ENCODE results near the gene RALGAPB.
A peak's percentile ranks its signal among the peaks of the same experiment; 100 is the strongest.
"Not testable (repeated sequence)": the region's sequence is repeated elsewhere in the genome, so short reads cannot be mapped to it uniquely, and the experiment has no call there.

Gene RALGAPB

DNA sequence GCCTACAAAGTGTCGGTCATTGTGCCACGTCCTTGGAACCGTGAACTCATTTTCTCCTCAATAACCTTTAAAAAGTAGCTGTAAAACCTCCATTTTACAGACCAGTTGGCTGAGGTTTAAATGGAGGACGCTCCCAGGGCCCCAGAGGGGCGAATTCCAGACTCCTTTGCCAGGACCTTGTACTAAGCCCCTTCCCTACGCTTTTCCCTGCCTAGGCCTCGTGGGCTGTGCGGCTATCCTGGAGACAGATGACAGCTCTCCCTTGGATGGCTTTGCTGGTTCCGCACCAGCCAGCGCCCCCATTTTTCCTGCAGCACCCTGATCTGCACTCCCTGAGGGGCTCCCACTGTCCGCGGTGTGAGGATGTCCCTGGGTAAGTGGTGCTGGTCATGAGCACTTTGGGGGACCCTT is 25.4 kb upstream of the RALGAPB start:
- no peak for DNase-seq (ENCODE audit: low read depth)

DNA sequence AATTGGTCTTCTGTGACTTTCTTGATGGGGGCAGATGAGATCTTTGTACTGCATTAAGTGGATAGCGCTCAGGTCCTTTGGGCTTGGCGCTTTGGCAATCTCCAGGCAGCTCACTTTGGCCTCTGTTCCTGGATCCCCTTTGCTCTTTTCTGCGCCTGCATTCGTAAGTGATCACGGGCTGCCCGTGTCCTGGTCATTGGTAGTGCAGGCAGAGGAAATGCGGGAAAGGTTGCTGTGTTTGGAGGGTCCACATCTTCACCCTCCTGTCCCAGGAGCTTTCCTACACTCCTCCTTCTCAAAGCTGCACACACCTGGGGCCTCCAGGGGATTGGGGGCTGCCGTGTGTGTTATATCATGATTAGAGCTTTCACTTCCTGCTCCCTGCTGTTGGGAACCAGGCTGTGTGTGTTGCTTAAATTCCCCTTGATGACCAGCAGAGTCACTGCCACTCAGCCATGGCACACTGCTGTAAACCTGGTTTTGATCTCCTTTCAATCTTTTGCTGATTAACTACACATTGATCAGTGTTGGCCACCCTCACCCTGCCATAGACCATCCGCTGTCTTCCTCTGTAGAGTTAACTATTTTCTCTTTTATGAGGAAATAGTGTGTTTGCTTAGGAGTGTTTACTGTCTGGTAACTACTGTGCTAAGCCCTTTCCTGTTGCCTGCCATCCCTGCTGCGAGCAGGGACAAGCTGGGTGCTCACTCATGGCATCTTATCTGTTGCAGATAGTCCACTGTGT is 24.5 kb upstream of the RALGAPB start:
- no peak for DNase-seq (ENCODE audit: low read depth)

DNA sequence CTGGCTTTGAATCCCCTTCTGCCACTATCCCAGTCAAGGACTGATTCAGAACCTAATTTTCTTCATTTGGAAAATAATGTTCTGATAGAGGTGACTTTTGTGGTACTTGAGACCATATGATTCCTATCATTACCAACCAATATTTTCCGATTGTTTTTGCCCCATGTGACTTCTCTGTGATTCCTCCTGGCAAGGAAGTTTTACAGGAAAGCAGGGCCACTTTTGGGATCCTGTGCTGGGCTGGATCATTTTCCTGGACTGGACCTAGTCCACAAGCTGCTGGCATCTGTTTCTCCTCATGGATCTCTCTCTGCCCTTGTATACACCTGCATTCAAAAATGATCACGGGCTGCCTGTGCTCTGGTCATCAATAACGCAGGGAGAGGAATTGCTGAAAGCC is 23.6 kb upstream of the RALGAPB start:
- DNase-seq (ENCODE audit: low read depth): no peak

DNA sequence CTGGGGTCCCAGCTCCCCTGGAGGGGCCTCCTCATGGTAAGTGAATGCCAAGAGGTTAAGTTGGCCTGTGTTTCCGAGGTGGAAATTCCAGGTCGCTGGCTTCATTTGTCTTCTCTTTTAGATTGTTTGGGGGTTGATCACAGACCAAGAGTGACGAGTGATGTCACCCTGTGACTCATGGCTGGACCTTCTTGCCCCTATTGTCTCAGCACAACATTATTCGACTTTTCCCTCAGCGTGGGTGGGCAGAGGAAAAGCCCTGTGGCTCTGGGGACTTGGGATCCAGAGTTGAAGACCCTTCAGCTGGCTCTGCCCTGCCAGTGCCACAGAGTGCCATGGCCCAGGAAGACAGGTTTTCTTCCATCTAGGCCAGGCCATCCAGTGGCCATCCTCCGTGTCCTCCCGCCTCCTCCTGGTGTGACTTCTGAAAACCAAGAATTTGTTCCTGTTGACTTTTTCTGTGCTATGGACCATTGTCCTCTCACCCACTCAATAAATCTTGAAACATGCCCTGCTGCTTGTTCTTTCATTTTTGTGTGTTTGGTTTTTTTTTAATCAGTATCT is 22.1 kb upstream of the RALGAPB start:
- DNase-seq (ENCODE audit: low read depth): no peak

DNA sequence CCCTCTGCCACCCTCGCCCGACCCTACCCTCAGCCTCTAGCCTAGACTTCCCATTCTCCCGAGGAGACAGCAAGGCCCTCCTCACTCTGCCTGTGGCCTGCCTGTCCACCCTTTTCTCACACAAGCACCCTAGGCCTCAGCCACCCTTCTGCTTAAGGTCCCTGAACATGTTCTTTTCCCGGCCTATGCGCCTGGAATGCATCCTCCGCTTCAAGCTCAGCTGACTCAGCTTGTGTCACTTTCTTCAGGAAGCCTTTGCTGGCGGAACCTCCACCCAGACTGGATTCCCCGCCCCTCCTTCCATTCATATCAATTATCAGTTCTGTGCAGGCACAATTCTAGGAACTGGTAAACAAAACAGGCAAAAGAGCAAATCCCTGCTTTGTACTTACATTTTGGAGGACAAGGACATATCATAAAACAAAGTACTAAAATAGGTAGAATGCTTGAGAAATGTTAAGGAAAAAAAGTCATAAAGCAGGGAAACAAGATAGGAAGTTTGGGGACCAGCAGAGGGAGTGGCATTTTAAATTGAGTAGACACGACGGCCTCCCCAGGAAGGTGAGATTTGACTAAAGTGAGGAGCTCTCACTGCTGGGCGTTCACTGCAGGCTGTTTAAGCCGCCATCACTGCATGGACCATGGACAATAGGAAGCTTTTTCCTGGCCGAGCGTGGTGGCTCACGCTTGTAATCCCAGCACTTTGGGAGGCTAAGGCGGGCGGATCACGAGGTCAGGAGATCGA is 19.6 kb upstream of the RALGAPB start:
- peak; percentile 16 for DNase-seq (ENCODE audit: low read depth)

DNA sequence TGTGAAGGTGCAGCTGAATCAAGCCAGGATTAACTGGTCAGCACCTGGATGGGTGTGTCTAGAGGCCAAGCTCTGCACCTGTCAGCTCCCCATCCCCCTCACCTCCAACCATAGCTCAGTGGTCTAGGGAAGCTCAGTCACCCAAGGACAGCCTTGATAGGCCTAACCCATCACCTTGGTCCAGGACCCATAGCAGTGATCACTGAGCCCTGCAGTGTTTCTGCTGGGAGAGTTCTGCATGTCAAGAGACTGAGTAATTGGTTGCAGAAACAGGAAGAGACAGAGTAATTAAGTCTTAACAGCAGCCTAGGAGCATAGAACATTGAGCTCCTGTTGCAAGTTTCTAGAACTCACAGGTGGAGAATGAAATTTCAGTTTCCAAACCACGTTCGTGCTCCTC is 18.7 kb upstream of the RALGAPB start:
- DNase-seq (ENCODE audit: low read depth): no peak

DNA sequence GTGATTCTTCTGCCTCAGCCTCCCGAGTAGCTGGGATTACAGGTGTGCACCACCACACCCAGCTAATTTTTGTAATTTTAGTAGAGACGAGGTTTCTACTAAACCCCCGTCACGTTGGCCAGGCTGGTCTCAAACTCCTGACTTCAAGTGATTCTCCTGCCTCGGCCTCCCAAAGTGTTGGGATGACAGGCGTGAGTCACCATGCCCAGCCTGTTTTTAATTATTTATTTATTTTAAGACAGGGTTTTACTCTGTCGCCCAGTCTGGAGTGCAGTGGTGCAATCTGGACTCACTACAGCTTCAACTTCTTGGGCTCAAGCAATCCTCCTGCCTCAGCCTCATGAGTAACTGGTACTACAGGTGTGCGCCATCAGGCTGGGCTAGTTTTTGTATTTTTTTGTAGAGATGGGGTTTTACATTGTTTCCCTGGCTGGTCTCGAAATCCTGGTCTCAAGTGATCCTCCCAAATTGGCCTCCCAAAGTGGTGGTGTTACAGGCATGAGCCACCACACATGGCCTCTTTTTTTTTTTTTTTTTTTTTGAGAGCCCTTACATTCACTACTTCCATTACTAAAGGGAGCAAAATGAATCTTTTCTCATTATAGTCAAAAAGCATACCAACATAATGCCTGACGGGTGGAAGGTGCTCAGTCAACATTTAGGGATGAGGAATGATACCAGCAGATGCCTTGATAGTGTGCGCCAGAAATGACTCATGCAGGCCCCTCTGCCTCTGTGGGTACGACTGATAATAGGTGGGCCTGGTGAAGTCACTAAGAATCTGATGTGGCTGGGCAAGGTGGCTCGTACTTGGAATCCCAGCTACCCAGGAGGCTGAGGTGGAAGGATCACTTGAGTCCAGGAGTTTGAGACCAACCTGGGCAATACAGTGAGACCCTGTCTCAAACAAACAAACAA is 17.8 kb upstream of the RALGAPB start:
- DNase-seq (ENCODE audit: low read depth): no peak

DNA sequence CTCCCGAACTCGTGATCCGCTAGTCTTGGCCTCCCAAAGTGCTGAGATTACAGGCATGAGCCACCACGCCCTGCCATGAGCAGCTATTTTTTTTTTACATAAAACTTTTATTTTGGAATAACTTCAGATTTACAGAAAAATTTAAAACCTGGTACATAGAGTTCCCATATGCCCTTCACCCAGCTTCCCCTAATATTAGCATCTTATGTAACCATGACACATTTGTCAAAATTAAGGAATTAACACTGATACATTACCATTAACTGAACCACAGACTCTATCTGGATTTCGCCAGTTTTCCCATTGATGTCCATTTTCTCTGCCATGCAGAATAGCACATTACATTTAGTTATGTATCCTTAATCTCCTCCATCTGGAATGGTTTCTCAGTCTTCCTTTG is 14.3 kb upstream of the RALGAPB start:
- DNase-seq (ENCODE audit: low read depth): no peak

DNA sequence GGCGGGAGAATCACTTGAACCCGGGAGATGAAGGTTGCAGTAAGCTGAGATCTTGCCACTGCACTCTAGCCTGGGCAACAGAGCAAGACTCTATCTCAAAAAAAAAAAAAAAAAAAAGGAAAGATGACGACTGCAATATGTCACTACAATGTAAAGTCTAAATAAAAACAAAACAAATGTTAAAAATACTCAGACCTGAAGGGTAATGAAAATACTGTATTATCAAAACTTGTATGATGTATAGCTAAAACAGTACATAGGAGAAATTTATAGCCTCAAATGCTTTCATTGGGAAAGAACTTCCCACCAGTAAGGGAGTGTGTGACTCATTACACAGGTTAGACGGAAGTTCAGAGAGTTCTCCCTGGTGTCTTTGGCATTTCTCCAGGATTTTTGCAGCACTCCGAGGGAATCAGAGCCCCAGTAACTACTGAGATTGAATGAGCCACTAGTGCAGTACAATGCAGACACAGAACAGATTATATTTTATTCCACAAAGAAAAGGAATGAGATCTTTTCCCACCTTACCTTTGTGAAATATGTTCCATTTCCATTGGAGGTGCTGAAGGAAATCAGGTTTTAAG is 12.5 kb upstream of the RALGAPB start:
- peak; percentile 17 for DNase-seq (ENCODE audit: low read depth)

DNA sequence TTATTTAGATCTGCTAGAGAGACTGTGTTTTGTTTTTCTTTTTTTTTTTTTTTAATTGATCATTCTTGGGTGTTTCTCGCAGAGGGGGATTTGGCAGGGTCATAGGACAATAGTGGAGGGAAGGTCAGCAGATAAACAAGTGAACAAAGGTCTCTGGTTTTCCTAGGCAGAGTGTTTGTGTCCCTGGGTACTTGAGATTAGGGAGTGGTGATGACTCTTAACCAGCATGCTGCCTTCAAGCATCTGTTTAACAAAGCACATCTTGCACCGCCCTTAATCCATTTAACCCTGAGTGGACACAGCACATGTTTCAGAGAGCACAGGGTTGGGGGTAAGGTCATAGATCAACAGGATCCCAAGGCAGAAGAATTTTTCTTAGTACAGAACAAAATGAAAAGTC is 12.0 kb upstream of the RALGAPB start:
- DNase-seq (ENCODE audit: low read depth): not testable (repeated sequence)

DNA sequence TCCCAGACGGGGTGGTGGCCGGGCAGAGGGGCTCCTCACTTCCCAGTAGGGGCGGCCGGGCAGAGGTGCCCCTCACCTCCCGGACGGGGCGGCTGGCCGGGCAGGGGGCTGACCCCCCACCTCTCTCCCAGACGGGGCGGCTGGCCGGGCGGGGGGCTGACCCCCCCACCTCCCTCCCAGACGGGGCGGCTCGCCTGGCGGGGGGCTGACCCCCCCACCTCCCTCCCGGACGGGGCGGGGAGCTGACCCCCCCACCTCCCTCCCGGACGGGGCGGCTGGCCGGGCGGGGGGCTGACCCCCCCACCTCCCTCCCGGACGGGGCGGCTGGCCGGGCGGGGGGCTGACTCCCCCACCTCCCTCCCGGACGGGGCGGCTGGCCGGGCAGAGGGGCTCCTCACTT is 11.5 kb upstream of the RALGAPB start:
- not testable (repeated sequence) for DNase-seq (ENCODE audit: low read depth)

DNA sequence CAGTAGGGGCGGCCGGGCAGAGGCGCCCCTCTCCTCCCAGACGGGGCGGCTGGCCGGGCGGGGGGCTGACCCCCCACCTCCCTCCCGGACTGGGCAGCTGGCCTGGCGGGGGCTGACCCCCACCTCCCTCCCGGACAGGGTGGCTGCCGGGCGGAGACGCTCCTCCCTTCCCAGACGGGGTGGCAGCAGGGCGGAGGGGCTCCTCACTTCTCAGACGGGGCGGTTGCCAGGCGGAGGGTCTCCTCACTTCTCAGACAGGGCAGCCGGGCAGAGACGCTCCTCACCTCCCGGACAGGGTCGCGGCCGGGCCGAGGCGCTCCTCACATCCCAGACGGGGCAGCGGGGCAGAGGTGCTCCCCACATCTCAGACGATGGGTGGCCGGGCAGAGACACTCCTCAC is 11.1 kb upstream of the RALGAPB start:
- not testable (repeated sequence) for DNase-seq (ENCODE audit: low read depth)

DNA sequence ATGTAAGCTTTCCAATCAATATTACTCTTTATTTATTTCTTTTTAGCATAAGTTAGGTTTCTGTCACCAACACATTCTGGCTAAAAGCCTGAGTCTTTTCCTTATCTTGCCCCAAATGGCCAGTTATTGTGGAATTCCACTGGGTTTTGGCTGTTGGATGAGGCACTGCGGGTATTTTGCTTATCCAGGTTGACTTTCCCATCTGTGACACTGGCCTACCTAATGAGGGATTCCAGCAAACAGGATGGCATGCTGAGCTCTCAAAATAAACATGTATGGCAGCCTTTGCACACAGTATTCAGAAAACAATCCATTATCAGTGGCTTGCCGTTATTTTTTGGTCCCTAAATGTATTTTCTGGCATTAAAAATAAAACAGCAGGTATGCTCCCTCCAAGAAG is 6.5 kb upstream of the RALGAPB start:
- DNase-seq (ENCODE audit: low read depth): no peak

DNA sequence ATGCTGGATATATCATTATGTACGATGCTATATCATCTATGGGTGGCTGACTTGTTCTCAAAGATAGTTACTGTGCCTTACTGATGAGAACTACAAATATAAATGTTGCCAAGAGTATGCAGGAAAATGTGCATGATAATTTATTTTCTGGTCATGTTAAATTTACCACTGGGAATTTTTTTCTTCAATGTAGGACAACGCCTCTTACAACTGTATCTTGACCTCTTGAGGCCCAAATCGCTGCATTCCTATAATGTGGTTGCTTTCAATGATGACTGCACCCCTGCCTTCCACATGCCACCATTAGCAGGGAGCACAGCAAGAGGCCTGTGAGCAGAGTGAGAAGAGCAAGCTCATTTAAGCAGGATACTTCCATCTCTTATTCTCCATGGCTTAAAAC is 5.7 kb upstream of the RALGAPB start:
- no peak for DNase-seq (ENCODE audit: low read depth)

DNA sequence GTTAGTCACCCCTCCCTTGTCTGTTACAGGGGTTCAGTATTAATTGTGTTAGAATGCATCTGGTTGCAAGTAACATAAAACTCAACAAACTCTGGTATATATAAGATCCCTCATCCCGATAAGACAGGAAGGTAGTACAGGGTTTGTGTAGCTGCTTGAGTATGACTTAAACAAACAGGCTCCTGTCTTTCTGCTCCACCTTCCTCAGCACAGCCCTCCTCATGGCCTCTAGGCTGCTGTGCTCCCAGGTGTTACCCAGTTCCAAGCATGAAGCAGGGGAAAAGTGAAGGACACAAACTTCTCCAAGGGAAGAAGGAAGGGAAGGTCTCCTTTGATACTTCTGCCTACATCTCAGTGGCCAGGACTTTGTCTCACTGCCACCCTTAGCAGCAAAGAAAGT is 1.4 kb upstream of the RALGAPB start:
- no peak for DNase-seq (ENCODE audit: low read depth)

DNA sequence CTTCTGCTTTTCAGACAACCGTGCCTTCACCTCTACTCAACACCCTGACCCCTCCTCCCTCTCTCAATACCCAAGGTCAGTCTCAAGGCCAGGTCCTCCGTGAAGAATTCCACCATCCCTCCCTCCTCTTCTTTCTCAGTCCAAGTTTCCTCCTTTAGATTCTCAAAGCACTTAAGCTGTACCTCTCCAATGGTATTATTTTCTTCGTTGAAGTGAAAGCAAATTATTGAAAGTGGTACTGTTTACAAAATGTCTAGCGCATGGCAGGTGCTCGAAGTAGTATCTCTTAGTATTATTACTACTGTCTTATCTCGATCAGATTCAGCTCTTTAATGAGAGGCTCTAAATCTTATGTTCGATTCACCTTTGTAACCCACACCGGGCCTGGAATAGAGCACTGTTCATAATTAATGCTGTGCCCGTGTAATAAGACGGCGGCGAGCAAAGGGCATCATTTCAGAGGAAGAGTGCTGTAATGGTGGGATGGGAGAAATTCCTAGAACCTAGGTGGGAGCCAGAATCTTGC is 593 bp upstream of the RALGAPB start:
- no peak for DNase-seq (ENCODE audit: low read depth)

DNA sequence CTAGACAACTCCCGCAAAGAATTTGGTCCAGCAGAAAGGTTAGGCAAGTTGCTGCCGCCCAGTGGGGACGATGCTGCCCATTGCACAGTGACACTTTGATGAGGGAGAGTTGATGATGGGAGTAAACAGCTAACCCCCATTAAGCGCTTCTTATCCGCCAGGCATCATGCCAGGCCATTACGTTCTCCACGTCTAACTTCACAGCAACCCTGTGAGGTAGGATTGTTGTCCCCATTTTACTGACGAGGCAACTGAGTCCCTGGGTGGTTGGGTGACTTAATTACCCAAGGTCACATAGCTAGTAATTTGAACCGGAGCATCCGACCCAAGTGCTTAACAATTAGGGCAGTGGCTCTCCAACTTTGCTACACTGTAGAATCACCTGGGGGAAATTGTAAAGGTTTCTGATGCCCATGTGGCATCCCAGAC is 738 bp downstream of the RALGAPB start:
- DNase-seq (ENCODE audit: low read depth): peak; percentile 15

DNA sequence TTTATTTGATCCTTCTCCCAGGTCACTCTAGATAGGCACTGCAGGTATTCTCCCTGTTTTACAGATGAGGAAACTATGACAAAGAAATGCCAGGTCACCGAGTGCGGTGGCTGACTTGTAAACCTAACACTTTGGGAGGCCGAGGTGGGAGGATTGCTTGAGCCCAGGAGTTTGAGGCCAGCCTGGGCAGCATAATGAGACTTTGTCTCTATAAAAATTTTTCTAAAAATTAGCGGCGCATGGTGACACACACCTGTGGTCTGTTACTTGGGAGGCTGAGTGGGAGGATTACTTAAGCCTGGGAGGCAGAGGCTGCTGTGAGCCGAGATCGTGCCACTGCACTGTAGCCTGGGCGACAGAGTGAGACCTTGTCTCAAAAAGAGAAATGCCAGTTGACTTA is 5.1 kb downstream of the RALGAPB start:
- no peak for DNase-seq (ENCODE audit: low read depth)

DNA sequence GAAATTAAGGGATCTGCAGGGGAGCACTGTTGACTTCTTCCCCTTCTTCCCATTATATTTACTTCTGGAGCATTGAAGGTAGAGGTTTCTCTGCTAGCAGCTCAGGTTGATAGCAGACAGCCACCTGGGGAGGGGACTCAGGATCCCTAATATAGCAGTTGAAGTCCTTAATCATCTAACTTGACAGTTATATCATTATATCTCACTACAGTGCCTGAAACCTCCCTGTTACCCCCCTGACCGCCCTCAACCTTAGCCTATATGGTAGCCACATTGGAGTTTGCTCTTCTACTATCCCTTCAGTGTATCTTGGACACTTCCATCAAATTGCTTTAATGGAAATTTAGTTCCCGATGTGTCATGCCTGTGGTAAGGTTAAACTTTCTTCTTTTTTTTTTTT is 7.0 kb downstream of the RALGAPB start:
- no peak for DNase-seq (ENCODE audit: low read depth)

DNA sequence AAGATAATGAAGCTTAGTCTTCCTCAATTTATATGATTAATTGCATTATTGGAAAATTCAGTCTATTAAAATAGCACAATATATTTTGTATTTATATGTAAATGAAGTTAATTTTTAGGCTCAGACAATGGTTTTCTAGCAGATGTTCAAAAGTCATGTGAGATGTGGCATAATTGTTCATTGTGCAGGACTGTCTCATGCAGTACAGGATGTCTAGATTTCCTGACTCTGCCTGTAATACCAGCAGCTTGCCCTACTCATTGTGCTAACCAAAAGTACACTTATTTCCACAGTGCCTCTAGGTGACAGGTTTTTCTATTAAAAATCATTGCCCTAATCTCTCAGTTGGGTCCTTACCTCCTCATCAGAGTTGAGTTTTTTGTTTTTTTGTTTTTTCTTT is 12.4 kb downstream of the RALGAPB start:
- DNase-seq (ENCODE audit: low read depth): no peak

DNA sequence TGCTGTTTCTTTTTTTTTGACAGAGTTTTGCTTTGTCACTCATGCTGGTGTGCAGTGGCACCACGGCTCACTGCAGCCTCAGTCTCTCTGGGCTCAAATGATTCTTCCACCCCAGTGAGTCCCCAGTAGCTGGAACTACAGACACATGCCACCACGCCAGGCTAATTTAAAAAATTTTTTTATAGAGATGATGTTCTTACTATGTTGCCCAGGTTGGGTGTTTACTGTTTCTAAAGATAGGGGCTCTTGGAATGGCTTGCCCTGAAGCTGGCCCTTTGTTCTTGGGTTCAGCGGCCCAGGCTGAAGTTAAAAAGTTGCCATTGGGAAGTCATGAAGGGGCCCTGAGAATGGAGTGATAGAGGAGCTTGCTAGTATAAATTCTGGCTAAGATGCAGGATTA is 16.5 kb downstream of the RALGAPB start:
- no peak for DNase-seq (ENCODE audit: low read depth)

All from fibroblast of gingiva (primary cell).